NK-92 treated with Interleukin-12 subunit alpha and Interleukin-12 subunit beta, amount 100 ng/mL, for 24 hours (cell line): ENCODE measurements around the gene SHKBP1.
"Not testable (repeated sequence)": the region's sequence is repeated elsewhere in the genome, so short reads cannot be mapped to it uniquely, and the experiment has no call there.

Source experiments
- DNase-seq: peaks from one replicate; lab custom pipeline; 2025; lab: John Stamatoyannopoulos, UW

SHKBP1 gene

DNA sequence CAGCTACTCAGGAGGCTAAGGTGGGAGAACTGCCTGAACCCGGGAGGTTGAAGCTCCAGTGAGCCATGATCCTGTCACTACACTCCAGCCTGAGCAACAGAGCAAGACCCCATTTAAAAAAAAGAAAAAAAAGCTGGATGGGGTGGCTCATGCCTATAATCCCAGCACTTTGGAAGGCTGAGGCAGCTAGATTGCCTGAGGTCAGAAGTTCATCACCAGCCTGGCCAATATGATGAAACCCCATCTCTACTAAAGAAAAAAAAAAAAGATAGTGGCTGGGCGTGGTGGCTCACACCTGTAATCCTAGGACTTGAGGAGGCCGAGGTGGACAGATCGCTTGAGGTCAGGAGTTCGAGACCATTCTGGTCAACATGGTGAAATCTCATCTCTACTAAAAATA, 39.5 kb downstream of the SHKBP1 start:
- DNase-seq, result no peak

- no peak for DNase-seq
Observed at GRCh38 chr19:40616941-40617340, 40.3 kb downstream of the SHKBP1 start.

- no peak for DNase-seq
Observed at GRCh38 chr19:40617961-40618360, 41.3 kb downstream of the SHKBP1 start.

GRCh38 chr19:40619333-40620160, 42.9 kb downstream of the SHKBP1 start:
- no peak for DNase-seq

DNA sequence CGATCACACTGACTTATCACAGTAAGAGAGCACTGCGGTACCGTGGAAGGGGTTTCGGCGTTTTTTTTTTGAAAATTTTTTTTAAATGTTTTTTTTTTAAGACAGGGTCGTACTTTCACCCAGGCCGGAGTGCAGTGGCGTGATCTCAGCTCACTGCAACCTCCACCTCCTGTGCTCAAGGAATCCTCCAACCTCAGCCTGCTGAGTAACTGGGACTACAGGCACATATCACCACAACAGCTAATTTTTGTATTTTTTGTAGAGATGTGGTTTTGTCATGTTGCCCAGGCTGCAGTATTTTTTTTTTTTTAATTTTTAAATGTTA, 43.5 kb downstream of the SHKBP1 start:
- no peak for DNase-seq

- DNase-seq, result no peak
Observed at GRCh38 chr19:40621283-40621682, 44.6 kb downstream of the SHKBP1 start.

- DNase-seq, result no peak
Observed at GRCh38 chr19:40621966-40622772, 45.5 kb downstream of the SHKBP1 start.

GRCh38 chr19:40622773-40623075, 46.1 kb downstream of the SHKBP1 start:
- DNase-seq, result no peak

- no peak for DNase-seq
Observed at GRCh38 chr19:40623403-40624251, 47.0 kb downstream of the SHKBP1 start.

DNA sequence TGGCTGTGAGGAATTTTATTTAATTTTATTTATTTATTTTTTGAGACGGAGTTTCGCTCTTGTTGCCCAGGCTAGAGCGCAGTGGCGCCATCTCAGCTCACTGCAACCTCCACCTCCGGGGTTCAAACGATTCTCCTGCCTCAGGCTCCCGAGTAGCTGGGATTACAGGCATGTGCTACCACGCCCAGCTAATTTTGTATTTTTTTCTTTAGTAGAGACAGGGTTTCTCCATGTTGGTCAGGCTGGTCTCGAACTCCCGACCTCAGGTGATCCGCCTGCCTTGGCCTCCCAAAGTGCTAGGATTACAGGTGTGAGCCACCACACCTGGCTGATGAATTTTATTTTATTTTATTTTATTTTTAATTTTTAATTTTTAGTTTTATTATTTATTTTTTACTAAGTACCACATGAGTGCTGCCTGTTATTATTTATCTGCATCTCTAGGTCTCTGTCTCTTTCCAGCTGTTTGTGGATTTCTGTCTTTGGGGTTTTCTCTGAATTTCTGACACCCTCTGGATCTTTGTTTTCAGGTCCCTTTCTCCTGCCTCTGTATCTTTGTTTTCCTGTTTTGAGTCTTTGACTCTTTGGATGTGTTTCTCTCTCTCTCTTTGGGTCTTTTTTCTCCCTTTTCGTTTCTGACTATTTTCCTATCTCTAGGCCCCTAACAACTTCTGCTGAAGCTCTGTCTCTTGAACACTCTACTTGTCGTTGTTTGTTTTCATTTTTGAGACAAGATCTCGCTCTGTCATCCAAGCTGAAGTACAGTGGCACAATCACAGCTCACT, 47.9 kb downstream of the SHKBP1 start:
- not testable (repeated sequence) for DNase-seq

GRCh38 chr19:40625406-40626120, 48.9 kb downstream of the SHKBP1 start:
- no peak for DNase-seq

- DNase-seq, result no peak
Observed at GRCh38 chr19:40626918-40627317, 50.2 kb downstream of the SHKBP1 start.

DNA sequence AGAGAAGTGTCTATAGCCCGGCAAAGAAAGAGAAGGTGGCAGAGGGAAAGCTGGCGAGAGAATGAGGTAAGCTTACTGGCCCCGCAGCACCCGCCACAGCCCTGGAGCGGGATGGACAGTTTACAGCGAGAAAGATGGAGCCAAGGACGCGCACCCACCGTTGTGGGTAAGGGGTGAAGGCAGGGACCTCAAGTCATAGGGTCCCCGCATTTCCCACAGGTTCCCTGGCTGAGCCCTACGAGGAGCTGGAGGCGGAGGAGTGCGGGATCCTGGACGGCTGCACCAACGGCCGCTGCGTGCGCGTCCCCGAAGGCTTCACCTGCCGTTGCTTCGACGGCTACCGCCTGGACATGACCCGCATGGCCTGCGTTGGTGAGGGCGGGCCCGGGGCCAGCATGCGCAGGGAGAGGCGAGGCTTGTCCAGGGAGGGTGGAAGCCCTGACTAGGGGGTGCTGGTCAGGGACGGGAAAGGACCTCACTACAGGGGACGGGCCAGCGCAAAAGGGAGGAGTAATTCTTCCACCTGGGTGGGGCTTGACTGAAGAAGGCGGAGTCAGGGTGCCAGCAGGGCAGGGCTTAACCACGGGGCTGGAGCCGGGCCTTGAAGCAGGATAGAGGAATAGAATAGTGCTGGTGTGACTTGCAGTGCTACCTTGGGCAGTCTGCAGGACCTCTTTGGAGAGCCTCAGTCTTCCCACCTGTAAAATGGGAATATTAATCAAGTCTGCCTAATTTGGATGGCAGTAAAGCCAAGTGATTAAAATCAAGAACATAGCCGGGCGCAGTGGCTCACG, 51.0 kb downstream of the SHKBP1 start:
- no peak for DNase-seq

- no peak for DNase-seq
Observed at GRCh38 chr19:40629346-40629745, 52.7 kb downstream of the SHKBP1 start.

- DNase-seq, result no peak
Observed at GRCh38 chr19:40630571-40631160, 54.0 kb downstream of the SHKBP1 start.

- no peak for DNase-seq
Observed at GRCh38 chr19:40632311-40633036, 55.8 kb downstream of the SHKBP1 start.

DNA sequence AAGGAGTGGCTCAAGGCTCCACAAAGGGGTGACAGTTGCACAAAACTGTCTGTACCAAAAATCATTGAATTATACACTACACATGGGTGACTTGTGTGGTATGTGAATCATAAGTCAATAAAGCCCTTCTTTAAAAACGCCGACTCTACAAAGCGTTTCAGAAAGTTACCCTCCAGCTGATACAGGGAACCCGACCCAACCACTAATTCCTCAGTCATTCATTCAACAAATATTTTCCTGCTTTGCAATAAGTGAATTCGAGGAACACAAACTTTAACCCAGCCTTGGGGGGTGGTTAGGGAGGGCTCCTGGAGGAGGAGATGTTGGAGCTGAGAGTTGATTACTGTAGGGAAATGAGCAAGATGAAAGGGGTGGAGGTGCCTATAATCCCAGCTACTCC, 56.5 kb downstream of the SHKBP1 start:
- DNase-seq, result no peak

GRCh38 chr19:40638327-40638726, 61.7 kb downstream of the SHKBP1 start:
- no peak for DNase-seq

- DNase-seq, result no peak
Observed at GRCh38 chr19:40639638-40639982, 62.9 kb downstream of the SHKBP1 start.
